Mucosa of rectum (tissue), 2 donors: ENCODE measurements around the gene SETX.
A peak's percentile ranks its signal among the peaks of the same experiment; 100 is the strongest.

Source experiments
- H3K27ac ChIP-seq, 2 donors: one replicate each; pipeline ENCODE4 v1.7.0; 2013; ENCODE audit warnings: inconsistent platforms in 2 of 2, low read depth in 2 of 2, low read length in 2 of 2
- H3K27me3 ChIP-seq, 2 donors: one replicate each; pipeline ENCODE4 v1.7.0; 2013; ENCODE audit warnings: low read length in 2 of 2; ENCODE audit not compliant: control insufficient read depth in 2 of 2, insufficient read depth in 2 of 2
- H3K36me3 ChIP-seq, 2 donors: one replicate each; pipeline ENCODE4 v1.7.0; 2013; ENCODE audit warnings: low read length in 2 of 2; ENCODE audit not compliant: control insufficient read depth in 2 of 2, insufficient read depth in 2 of 2
- H3K4me1 ChIP-seq, 2 donors: one replicate each; pipeline ENCODE4 v1.7.0; 2013; ENCODE audit warnings: low read length in 2 of 2, mild to moderate bottlenecking in 1 of 2; ENCODE audit not compliant: control insufficient read depth in 2 of 2, insufficient read depth in 2 of 2
- H3K4me3 ChIP-seq, 2 donors: one replicate each; pipeline ENCODE4 v1.7.0; 2013; ENCODE audit warnings: low read length in 2 of 2
- H3K9ac ChIP-seq, 2 donors: one replicate each; pipeline ENCODE4 v1.7.0; 2013; ENCODE audit warnings: low read length in 2 of 2, low read depth in 1 of 2, mild to moderate bottlenecking in 1 of 2
- H3K9me3 ChIP-seq, 2 donors: one replicate each; pipeline ENCODE4 v1.7.0; 2013; ENCODE audit warnings: low read length in 2 of 2; ENCODE audit not compliant: control insufficient read depth in 2 of 2
- donor health status: healthy.
- donor health status: Normal muscosa, but diverticular disease.

Gene SETX

GRCh38 chr9:132354637-132355355, at the start of gene SETX:
TSS of gene SETX (minus strand) at chr9:132354986. CDS start at chr9:132349428, 5,558 bp downstream.
- H3K4me3 ChIP-seq, result peak within 1 kb of the TSS; percentile 89 to 98
- peaks cover 16 to 24% of the 10 kb centered on the region in 2 donors for H3K4me1 ChIP-seq
- H3K9me3 ChIP-seq, result no peaks in the 10 kb centered on the region
- no peaks in the 10 kb centered on the region for H3K27me3 ChIP-seq
- H3K36me3 ChIP-seq, result peaks cover 19 to 25% of the 10 kb centered on the region in 2 donors
- peak within 1 kb of the TSS; percentile 95 to 96 for H3K27ac ChIP-seq
- peak within 1 kb of the TSS; percentile 94 to 97 for H3K9ac ChIP-seq

- H3K27me3 ChIP-seq, result peaks cover 0 to under 1% of the 10 kb centered on the region in 2 donors
- H3K4me1 ChIP-seq, result peaks cover 7 to 11% of the 10 kb centered on the region in 2 donors
- no peak overlapping the region for H3K27ac ChIP-seq
- H3K36me3 ChIP-seq, result peaks cover 13 to 25% of the 10 kb centered on the region in 2 donors
- no peak overlapping the region for H3K9ac ChIP-seq
- no peaks in the 10 kb centered on the region for H3K9me3 ChIP-seq
- H3K4me3 ChIP-seq, result no peak overlapping the region
These were observed 49.6 kb upstream of the SETX start for GRCh38 chr9:132404228-132404881.

- Histone ChIP-seq H3K27ac (no peak overlapping the region), H3K27me3 (no peaks in the 10 kb centered on the region), H3K4me3 (no peak overlapping the region), H3K9ac (no peak overlapping the region), H3K4me1 (peaks cover 7 to 8% of the 10 kb centered on the region in 2 donors), H3K36me3 (peaks cover 26 to 44% of the 10 kb centered on the region in 2 donors), H3K9me3 (no peaks in the 10 kb centered on the region)
These were observed 47.0 kb upstream of the SETX start for GRCh38 chr9:132401824-132402223.

GRCh38 chr9:132395560-132395959, 40.8 kb upstream of the SETX start:
- Histone ChIP-seq H3K36me3 (peaks cover 51 to 71% of the 10 kb centered on the region in 2 donors), H3K27me3 (no peaks in the 10 kb centered on the region), H3K4me3 (no peak overlapping the region), H3K27ac (no peak overlapping the region), H3K9ac (no peak overlapping the region), H3K4me1 (no peaks in the 10 kb centered on the region), H3K9me3 (no peaks in the 10 kb centered on the region)

- Histone ChIP-seq H3K4me1 (no peaks in the 10 kb centered on the region), H3K36me3 (peaks cover 55 to 72% of the 10 kb centered on the region in 2 donors), H3K4me3 (no peak overlapping the region)
These were observed 36.7 kb upstream of the SETX start for GRCh38 chr9:132391449-132391848.

GRCh38 chr9:132390966-132391365, 36.2 kb upstream of the SETX start:
- Histone ChIP-seq H3K4me3 (no peak overlapping the region), H3K27me3 (no peaks in the 10 kb centered on the region), H3K27ac (no peak overlapping the region), H3K9ac (no peak overlapping the region), H3K4me1 (no peaks in the 10 kb centered on the region), H3K9me3 (no peaks in the 10 kb centered on the region), H3K36me3 (peaks cover 53 to 72% of the 10 kb centered on the region in 2 donors)

More at GRCh38 chr9:132391449-132391848, 36.7 kb upstream of the SETX start:
- no peak overlapping the region for H3K27ac ChIP-seq
- no peaks in the 10 kb centered on the region for H3K27me3 ChIP-seq
- H3K9me3 ChIP-seq, result no peaks in the 10 kb centered on the region
- H3K9ac ChIP-seq, result no peak overlapping the region

GRCh38 chr9:132387133-132387532, 32.3 kb upstream of the SETX start:
- H3K4me1 ChIP-seq, result no peaks in the 10 kb centered on the region
- peaks cover 60 to 65% of the 10 kb centered on the region in 2 donors for H3K36me3 ChIP-seq
- H3K27ac ChIP-seq, result no peak overlapping the region
- H3K4me3 ChIP-seq, result no peak overlapping the region
- H3K9me3 ChIP-seq, result no peaks in the 10 kb centered on the region
- H3K9ac ChIP-seq, result no peak overlapping the region
- no peaks in the 10 kb centered on the region for H3K27me3 ChIP-seq

- Histone ChIP-seq H3K9me3 (no peaks in the 10 kb centered on the region), H3K4me3 (no peak overlapping the region), H3K27ac (peak overlapping the region in 1 of 2 donors; percentile 52), H3K9ac (no peak overlapping the region), H3K36me3 (peaks cover 40 to 50% of the 10 kb centered on the region in 2 donors), H3K4me1 (no peaks in the 10 kb centered on the region), H3K27me3 (no peaks in the 10 kb centered on the region)
These were observed 29.6 kb upstream of the SETX start for GRCh38 chr9:132384376-132384775.

GRCh38 chr9:132383462-132383883, 28.7 kb upstream of the SETX start:
- no peaks in the 10 kb centered on the region for H3K4me1 ChIP-seq
- no peaks in the 10 kb centered on the region for H3K9me3 ChIP-seq
- H3K36me3 ChIP-seq, result peaks cover 44 to 57% of the 10 kb centered on the region in 2 donors
- H3K27me3 ChIP-seq, result no peaks in the 10 kb centered on the region
- H3K4me3 ChIP-seq, result no peak overlapping the region
- no peak overlapping the region for H3K9ac ChIP-seq
- H3K27ac ChIP-seq, result peak overlapping the region in 1 of 2 donors; percentile 52

- H3K36me3 ChIP-seq, result peaks cover 48 to 60% of the 10 kb centered on the region in 2 donors
- H3K27me3 ChIP-seq, result no peaks in the 10 kb centered on the region
- no peak overlapping the region for H3K4me3 ChIP-seq
- no peaks in the 10 kb centered on the region for H3K4me1 ChIP-seq
- H3K9ac ChIP-seq, result no peak overlapping the region
- H3K9me3 ChIP-seq, result no peaks in the 10 kb centered on the region
- peak overlapping the region; percentile 56 to 57 for H3K27ac ChIP-seq
These were observed 27.3 kb upstream of the SETX start for GRCh38 chr9:132381966-132382541.
